ENCODE data around the gene ACTMAP. TPM values are rescaled to one million over a fixed set of nuclear protein-coding genes. Genes with fewer than 3 reads are reported as not detected.

The ACTMAP gene
- total RNA-seq, 1 experiment from 2014 or later = 5.5 TPM

DNA sequence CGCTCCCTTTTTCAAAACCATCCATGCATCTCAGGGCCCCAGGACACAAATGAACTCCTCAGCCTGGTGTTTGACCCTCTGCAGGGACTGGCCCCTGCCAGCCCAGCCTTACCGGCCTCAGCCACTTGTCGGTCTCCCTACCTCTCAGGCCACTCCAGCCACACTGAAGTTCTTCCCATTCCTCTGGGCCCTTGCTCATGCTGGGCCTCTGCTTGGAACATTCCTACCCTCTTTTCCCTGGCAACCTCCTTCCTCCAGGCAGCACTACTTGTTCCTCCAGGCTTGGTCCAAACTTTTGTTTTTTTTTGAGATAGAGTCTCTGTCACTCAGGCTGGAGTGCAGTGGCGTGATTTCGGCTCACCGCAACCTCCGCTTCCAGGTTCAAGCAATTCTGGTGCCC lies 41.1 kb upstream of the ACTMAP start:
- Histone ChIP-seq H3K27ac (ENCODE audit: low read length) (no peak overlapping the region), H3K9me3 (ENCODE audit: control insufficient read depth, insufficient read depth, low read depth, low read length) (no peaks in the 10 kb centered on the region), H3K27me3 (ENCODE audit: control insufficient read depth, insufficient read depth, low read length) (no peaks in the 10 kb centered on the region), H3K4me3 (ENCODE audit: low read depth in 2 of 2, low read length in 2 of 2) (no peak overlapping the region), H3K4me1 (ENCODE audit: control insufficient read depth, insufficient read depth, low read length) (no peaks in the 10 kb centered on the region), H3K36me3 (ENCODE audit: control insufficient read depth, insufficient read depth, low read length) (no peaks in the 10 kb centered on the region)
- TF ChIP-seq, protein P1, sequence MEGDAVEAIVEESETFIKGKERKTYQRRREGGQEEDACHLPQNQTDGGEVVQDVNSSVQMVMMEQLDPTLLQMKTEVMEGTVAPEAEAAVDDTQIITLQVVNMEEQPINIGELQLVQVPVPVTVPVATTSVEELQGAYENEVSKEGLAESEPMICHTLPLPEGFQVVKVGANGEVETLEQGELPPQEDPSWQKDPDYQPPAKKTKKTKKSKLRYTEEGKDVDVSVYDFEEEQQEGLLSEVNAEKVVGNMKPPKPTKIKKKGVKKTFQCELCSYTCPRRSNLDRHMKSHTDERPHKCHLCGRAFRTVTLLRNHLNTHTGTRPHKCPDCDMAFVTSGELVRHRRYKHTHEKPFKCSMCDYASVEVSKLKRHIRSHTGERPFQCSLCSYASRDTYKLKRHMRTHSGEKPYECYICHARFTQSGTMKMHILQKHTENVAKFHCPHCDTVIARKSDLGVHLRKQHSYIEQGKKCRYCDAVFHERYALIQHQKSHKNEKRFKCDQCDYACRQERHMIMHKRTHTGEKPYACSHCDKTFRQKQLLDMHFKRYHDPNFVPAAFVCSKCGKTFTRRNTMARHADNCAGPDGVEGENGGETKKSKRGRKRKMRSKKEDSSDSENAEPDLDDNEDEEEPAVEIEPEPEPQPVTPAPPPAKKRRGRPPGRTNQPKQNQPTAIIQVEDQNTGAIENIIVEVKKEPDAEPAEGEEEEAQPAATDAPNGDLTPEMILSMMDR (IDR thresholded peaks at IDR 0.05) = no peak
- TF ChIP-seq REST (IDR thresholded peaks at IDR 0.05; ENCODE audit: insufficient read depth in 1 of 2, low read depth in 2 of 2, low read length in 1 of 2) = no peak
- no peak for TF ChIP-seq TCF7L2 (IDR thresholded peaks at IDR 0.05; ENCODE audit: low read depth, low read length)
- TF ChIP-seq POLR2AphosphoS5 (IDR thresholded peaks at IDR 0.05; ENCODE audit: low read depth, low read length) = no peak
- no peak for TF ChIP-seq SIN3A (IDR thresholded peaks at IDR 0.05; ENCODE audit: borderline replicate concordance, insufficient read depth, low read depth, low read length)
- ATAC-seq = no peak
- POLR2A ChIA-PET = no interaction called here
- CTCF ChIA-PET = no interaction called here
- in situ Hi-C loops (cut with HindIII; ENCODE audit: low pct_unique_long_range_greater_than_20kb, low sequenced_read_pairs) = no loop called here
- intact Hi-C loops (cut with micrococcal nuclease; ENCODE audit: unreplicated experiment) = no loop called here
- DNase-seq (ENCODE audit: low read depth, low spot score) = no peak
- BruUV-seq (replicated peaks) = no TSS peak

DNA sequence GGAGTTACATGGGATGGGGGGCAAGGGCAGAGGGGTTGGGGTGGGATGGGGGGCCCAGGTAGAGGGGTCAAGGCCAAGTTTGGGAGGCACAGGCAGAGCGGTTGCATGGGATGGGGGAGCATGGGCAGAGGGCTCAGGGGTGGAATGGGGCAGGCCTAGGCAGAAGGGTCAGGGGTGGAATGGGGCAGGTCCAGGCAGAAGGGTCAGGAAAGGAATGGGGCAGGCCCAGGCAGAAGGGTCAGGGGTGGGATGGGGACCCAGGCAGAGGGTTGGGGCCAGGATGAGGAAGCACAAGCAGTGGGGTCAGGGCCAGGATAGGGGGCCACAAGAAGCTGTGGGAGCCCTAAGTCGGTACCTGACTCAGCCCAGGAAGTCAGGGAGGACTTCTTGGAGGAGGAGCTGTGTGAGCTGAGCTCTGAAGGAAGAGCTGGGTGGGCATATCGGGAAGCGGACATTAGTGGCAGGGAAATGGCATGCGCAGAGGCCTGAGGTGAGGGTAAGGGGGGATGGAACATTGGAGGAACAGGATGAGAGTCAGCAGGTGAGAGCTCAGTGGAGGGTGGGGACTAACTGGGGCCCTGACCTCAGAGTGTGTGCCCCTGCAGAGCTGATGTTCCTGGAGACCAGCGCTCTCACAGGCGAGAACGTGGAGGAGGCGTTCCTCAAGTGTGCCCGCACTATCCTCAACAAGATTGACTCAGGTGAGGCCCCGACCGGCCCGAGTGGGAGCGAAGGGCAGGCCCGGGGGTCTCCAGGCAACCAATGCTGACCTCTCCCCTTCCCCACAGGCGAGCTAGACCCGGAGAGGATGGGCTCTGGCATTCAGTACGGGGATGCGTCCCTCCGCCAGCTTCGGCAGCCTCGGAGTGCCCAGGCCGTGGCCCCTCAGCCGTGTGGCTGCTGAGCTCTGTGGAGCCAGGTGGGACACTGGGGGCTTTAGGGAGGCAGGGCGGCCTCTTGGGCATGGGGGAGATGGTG lies 36.1 kb upstream of the ACTMAP start:
- POLR2A ChIA-PET = no interaction called here
- BruUV-seq (replicated peaks) = no TSS peak

More for the DNA sequence above, 36.1 kb upstream of the ACTMAP start:
- no peak for TF ChIP-seq SIN3A (IDR thresholded peaks at IDR 0.05; ENCODE audit: borderline replicate concordance, insufficient read depth, low read depth, low read length)
- TF ChIP-seq, protein P1 (IDR thresholded peaks at IDR 0.05) = no peak
- no peak for TF ChIP-seq REST (IDR thresholded peaks at IDR 0.05; ENCODE audit: insufficient read depth in 1 of 2, low read depth in 2 of 2, low read length in 1 of 2)
- TF ChIP-seq POLR2AphosphoS5 (IDR thresholded peaks at IDR 0.05; ENCODE audit: low read depth, low read length) = no peak
- no peak for TF ChIP-seq TCF7L2 (IDR thresholded peaks at IDR 0.05; ENCODE audit: low read depth, low read length)
- CTCF ChIA-PET = interaction anchor here (0.6 kb wide), 1 partner anchor 12 kb away, joined by 6 read pairs; no protein-coding TSS in a partner anchor
- no peak for DNase-seq (ENCODE audit: low read depth, low spot score)
- in situ Hi-C loops (cut with HindIII; ENCODE audit: low pct_unique_long_range_greater_than_20kb, low sequenced_read_pairs) (no loop called here), intact Hi-C loops (cut with micrococcal nuclease; ENCODE audit: unreplicated experiment) (no loop called here)
- Histone ChIP-seq H3K4me1 (ENCODE audit: control insufficient read depth, insufficient read depth, low read length) (no peaks in the 10 kb centered on the region), H3K27ac (ENCODE audit: low read length) (no peak overlapping the region), H3K27me3 (ENCODE audit: control insufficient read depth, insufficient read depth, low read length) (no peaks in the 10 kb centered on the region), H3K36me3 (ENCODE audit: control insufficient read depth, insufficient read depth, low read length) (no peaks in the 10 kb centered on the region), H3K4me3 (ENCODE audit: low read depth in 2 of 2, low read length in 2 of 2) (no peak overlapping the region), H3K9me3 (ENCODE audit: control insufficient read depth, insufficient read depth, low read depth, low read length) (no peaks in the 10 kb centered on the region)
- ATAC-seq = no peak
